Cerebellar cortex (tissue), 1 donor: ENCODE data around the gene OR4D11.
A peak's percentile ranks its signal among the peaks of the same experiment; 100 is the strongest.
"Not testable (repeated sequence)": the region's sequence is repeated elsewhere in the genome, so short reads cannot be mapped to it uniquely, and the experiment has no call there.

ENCODE experiments used
- DNase-seq: peaks from one replicate; pipeline ENCODE4 v3.0.0-alpha.2; 2015; ENCODE audit warnings: low spot score

Gene OR4D11

DNA sequence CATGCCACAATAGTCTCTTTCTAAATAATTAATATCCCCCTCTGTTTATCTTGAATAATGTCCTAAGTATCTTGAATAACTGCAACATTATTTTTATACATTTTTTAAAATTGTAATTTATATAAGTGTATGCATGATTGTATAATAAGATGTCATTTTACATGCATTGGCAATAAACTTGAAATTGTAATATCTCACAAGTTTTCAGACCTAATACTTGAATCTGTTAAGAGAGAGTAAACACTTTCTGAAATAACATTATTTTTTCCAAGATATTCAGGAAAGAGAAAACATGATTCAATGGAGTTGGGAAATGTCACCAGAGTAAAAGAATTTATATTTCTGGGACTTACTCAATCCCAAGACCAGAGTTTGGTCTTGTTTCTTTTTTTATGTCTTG is at the start of gene OR4D11:
TSS of gene OR4D11 (plus strand) at position 301 of the 400 bp plus-strand sequence. CDS start at position 301, 0 bp downstream.
- no peak for DNase-seq

DNA sequence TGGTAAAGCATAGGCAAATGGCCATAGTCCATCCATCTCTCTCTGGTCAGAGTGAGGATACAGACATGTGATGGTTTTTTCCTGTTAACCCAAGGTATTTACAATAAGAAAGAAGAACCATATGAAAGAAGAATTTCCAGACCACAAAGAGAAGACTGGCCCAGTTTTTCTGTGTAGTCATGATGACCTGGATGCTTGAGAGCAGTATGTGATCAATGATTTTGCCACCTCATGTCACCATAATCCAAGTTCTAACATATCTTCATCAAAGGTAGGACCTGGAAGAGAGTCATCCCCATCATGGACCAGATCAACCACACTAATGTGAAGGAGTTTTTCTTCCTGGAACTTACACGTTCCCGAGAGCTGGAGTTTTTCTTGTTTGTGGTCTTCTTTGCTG is 46.7 kb upstream of the OR4D11 start, which contains the start of gene OR4D6:
TSS of gene OR4D6 (plus strand) at position 301 of the 400 bp plus-strand sequence. CDS start at position 301, 0 bp downstream.
- no peak for DNase-seq

DNA sequence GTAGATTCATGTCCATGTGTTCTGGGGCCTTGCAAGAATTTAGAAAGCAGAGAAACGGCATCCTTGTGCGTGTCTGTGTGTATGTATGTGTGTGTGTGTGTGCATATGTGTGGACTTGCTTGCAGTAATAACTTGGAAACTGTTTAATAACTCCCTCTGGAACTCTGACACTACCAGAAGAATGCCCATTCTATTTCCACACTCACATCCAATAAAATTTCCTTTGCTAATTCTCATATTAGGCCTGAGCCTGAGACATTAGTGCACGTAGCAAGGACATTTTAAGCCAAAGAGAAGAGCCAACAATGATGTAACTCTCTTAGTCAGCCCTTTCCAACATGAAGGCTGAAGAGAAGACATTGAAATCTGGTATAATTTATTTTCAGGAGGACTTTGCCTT is 43.5 kb upstream of the OR4D11 start:
- DNase-seq, result no peak

DNA sequence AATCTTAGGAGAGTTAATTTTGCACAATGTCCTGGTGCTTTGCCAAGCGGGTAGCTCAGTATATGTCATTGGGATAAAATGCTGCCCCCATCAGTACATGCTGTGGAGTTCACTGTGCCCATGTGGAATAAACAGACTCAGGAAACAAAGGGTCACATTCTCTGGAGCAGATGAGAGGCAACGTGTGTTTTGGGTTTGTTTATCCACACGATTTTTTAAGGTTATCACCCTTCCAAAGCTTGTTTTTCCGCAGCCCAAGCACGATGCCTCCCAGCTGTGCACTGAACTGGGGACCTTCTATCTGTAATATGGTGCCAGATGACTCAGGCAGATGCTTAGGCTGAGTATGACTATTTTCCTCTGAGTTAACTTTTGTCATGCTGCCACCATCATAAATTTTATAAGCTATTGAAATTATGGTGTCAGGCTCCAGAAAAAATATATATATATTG is 40.2 kb upstream of the OR4D11 start:
- DNase-seq, result no peak

DNA sequence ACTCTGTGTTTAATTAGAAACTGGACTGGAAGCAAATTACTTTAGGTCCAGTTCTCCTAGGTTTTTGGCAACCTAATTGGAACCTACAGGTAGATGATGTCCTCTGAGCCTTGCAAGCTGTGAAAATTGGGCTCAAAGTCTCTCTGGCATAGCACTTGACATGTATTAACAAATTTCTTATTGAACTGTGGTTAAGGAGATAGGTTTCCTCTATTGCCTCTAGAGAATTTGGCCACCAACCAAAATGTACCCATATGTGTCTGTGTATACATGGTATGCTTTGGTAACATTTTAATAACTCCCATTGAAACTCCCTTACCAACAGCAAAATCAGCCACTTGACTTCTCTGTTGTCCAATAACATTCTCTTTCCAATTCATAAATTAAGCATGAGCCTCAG is 30.4 kb upstream of the OR4D11 start, which contains the start of gene OR4D10:
TSS of gene OR4D10 (plus strand) at position 301 of the 400 bp plus-strand sequence. CDS start 4,115 bp downstream, outside the sequence.
- no peak for DNase-seq

DNA sequence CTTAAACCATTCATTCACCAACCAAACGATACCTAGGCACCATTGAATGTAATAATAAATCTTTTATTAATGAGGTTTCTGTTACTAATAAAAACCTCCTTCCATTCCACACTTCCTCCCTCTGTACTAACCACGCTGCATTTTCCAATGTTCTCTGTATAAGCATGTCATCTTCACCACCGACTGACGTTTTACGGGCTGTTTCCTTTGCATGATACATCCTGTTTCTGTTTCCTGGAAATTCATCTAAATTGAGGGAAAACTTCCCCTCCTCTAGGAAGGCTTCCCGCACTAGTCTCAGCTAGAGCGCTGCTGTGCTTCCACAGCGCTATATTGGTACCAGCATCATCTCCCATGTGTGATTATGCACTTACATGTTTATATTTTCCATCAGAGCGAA is 28.2 kb upstream of the OR4D11 start:
- DNase-seq, result no peak

DNA sequence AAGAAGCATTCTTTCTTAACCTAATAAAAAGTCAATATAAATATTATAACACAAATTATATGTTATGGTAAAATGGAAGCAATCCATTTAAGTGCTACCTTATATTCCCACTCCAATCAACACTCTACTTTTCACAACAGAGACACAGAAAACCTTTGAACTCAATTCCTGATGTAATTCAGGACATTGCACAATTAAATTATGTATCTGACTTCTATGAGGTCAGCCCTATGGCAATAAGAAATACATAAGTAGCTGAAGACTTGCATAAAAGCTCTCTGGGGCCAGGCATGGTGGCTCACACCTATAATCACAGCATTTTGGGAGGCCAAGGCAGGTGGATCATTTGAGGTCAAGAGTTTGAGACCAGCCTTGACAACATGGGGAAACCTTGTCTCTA is 23.5 kb upstream of the OR4D11 start:
- DNase-seq, result no peak

DNA sequence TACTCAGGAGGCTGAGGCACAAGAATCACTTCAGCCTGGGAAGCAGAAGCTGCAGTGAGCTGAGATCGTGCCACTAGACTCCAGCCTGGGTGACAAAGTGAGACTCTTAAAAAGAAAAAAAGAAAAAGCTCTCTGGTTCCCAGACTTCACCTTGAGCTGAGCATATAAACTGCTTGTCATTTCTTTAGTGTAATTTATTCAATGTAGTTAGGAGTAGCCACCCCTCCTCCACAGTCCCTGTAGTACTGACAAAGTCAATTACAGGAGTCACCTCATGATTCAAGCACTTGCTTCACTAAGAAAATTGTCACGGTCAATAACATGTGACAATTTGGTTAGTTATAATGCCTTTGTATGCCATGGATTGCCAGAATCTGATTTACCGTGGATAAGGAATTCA is 23.0 kb upstream of the OR4D11 start:
- DNase-seq, result no peak

DNA sequence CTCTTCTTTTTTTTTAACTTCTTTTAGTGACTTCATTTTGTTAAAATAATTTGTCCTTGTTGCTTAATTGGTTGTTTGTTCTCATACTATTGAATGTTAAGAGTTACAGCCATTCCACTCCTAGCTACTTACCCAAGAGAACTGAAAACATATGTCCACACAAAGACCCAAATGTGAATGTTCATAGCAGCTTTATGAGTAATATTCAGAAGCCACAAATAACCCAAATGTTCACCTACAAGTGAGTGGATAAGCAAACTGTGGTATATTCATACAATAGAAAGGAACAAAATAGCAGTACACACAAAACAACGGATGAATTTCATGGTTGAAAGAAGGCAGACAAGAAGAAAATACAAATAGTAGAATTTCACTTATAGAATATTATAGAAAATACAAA is 1.4 kb upstream of the OR4D11 start:
- DNase-seq, result no peak

DNA sequence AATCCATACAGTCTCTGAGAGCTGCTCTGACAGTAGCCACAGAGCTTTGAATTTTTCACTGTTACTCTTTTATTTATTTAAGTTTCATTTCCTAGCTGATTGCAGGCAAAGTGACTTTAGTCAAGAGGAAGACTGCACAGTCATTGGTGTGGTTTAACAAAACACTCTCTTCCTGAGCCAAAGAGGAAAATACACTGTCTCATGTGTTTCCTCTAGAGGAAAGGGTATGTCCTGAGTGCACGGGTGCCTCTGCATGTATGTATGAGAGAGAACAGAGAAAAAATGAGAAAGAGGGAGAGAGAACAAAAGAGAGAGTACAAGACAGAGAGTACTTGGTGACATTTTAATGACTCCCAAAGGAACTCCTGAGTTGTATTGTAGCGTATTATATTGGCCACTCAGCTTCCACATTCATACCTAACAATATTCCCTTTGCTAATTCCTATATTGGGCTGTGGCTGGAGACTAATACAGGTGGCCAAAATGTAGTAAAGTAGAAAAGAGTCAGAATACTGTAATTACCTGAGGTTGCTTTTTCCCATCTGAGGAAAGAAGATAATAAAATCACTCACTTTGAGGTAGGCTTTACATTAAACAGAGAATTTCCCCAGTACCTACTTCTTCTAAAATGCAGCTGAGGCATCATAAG is 7.7 kb downstream of the OR4D11 start, which contains the start of gene OR4D9:
TSS of gene OR4D9 (plus strand) at position 599 of the 649 bp plus-strand sequence. CDS start 3,374 bp downstream, outside the sequence.
- no peak for DNase-seq

DNA sequence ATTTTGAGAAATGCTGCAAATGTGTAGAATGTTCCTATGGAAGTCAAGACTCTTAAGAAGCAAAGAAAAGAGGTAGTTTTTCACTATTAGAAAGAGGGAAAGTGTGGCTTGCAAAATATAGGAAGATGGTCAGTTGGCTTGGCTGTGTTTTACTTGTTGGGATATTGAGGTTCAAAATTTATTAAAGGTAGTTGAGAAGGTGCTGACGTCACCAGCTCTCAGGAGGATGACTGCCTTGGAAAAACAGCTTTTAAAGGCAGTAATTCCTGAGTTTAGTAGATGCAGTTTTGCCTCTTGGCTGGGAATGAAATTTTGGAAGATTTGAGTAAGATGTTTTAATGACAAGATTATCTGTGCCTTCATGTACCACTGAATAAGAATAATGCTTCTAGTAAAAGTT is 8.3 kb downstream of the OR4D11 start:
- no peak for DNase-seq

DNA sequence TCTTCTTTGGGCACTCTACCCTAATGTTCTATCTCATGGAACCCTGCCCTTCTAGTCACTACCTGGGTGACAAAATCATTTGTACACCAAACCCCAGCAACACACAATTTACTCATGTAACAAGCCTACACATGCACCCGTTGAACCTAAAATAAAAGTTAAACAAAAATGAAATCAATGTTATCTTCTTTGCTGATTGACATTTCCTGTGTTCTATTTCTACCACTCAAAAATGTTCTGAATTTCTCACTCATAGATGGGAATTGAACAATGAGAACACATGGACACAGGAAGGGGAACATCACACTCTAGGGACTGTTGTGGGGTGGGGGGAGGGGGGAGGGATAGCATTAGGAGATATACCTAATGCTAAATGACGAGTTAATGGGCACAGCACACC is 16.8 kb downstream of the OR4D11 start:
- not testable (repeated sequence) for DNase-seq

DNA sequence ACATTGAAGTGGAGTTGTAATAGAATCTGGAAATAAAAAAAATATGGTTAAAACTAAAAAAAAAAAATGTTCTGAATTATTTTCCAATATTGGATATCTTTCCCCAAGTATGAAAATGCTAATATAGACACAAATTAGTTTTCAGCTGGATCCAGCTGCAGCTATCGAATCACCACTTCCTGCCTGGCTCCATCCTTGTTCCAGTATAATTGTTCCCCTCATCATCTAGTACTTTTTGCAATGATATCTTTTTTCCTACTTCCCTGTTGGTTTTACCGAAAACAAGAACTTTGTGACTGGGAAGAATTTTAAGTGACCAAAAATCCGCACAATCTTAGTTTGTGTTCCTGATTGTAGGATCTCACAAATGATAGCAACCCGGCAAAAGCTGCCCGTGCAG is 17.4 kb downstream of the OR4D11 start:
- DNase-seq, result no peak

DNA sequence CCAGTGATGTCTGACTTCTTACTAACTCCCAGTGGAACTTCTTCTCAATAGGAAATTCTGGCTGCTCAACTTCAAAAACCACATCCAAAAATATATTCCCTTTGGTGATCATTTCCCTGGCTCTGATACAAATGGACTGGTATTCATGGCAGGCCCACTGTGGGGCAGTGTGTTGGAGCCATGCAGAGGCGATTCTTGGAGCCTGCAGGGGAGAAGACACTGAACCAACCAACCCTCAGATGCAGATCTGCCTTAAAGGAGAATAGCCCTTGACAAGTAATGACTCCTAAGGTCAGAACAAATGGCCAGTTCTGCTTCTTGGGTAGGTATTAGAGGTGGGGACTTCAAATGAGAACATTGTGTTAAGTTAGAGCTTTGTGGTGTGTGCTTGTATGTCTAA is 20.2 kb downstream of the OR4D11 start:
- DNase-seq, result no peak

DNA sequence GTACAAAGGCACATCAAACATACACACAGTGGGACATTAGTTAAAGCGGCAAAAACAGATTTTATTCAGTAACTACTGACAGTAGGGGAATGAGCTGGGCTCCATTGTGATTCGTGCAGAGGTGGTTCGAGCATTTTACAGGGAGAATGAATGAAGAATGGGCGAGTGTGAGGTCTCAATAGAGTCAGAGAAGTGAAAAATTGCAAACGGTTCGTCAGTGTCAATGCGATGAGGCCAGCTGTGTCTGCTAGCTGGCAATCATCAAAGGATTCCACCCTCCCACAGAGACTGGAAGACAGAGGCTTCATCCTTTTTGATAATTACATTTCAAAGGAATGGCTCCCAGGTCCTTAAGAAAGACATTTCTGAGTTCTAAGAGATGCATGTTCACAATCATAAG is 25.3 kb downstream of the OR4D11 start:
- no peak for DNase-seq

DNA sequence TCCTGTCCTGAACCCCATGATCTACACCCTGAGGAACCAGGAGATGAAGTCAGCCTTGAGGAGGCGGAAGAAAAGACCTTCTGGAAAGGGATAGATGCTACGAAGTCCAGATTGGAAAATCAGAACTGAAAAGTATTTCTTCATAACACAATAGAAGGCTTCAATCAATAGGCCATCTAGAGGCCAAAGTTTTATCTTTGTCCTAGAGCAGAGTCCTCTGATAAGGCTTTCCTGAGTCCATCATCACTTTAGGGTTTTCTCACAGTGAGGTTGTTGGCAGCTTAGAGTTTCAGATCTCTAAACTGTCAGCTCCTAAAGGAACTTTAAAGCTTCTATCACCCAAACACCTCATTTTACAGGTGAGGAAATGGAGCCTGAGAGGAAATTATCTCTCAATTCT is 29.2 kb downstream of the OR4D11 start:
- DNase-seq, result no peak

DNA sequence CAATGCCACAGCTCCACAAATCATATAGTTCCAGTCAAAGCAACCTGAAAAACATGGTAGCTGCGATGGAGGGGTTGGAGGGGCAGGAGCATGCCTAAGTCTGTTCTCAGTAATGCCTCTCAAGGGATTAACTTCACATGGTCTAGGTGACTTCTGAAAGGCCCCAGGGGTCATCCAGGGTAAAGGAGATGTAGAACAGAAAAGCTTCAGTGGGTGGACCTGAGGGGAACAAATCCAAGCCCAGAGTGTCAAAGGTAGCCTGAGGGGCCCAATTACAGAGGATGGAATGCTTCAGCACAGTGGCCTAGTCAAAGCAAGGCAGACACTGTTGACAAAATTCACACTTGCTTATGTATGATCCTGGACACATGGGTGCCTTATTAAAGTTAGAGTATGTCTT is 31.3 kb downstream of the OR4D11 start:
- DNase-seq, result no peak

DNA sequence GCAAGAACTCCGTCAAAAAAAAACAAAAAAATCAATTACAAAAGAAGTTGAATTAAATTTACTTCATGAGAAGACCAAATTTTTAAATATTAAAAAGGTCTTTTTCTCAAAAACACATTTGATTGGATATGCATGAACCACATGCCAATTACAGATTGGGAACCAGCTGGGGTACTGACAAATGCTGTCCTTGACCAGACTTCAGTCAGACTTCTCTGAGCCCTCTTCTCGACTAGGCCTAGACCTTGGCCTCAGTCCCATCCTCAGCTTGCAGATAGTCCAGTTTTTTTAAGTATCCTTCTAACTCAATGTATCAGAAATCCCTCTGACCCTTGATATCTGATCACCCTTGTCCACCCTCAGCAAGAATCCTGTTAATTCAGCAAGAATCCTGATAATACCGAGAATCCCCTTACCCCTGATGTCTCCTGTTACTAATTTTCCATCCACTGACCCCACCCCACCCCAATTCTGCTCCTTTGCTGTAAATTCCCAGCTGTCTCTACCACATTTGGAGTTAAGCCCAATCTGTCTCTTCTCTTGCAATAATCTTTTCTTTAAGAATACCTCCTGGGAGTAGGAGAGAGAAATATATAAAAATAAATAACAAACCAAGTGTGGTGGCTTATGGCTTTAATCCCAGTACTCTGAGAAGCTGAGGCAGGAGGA is 38.9 kb downstream of the OR4D11 start:
- no peak for DNase-seq

DNA sequence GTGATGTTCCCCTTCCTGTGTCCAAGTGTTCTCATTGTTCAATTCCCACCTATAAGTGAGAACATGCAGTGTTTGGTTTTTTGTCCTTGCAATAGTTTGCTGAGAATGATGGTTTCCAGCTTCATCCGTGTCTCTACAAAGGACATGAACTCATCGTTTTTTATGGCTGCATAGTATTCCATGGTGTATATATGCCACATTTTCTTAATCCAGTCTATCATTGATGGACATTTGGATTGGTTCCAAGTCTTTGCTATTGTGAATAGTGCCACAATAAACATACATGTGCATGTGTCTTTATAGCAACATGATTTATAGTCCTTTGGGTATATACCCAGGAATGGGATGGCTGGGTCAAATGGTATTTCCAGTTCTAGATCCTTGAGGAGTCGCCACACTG is 40.3 kb downstream of the OR4D11 start:
- DNase-seq, result not testable (repeated sequence)

DNA sequence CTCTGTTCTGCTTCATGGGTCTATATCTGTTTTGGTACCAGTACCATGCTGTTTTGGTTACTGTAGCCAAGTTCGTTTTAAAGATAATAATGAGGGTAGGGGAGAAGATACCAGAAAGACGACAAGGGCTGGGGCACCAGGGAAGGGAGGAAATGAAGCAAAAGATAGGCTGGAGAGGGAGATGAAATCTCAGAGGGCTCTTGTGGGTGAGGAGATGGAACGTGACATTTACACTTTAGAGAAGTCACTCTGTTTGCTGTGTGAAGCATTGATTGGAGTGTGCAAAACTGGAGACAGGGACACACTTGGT is 41.4 kb downstream of the OR4D11 start:
- DNase-seq, result no peak

DNA sequence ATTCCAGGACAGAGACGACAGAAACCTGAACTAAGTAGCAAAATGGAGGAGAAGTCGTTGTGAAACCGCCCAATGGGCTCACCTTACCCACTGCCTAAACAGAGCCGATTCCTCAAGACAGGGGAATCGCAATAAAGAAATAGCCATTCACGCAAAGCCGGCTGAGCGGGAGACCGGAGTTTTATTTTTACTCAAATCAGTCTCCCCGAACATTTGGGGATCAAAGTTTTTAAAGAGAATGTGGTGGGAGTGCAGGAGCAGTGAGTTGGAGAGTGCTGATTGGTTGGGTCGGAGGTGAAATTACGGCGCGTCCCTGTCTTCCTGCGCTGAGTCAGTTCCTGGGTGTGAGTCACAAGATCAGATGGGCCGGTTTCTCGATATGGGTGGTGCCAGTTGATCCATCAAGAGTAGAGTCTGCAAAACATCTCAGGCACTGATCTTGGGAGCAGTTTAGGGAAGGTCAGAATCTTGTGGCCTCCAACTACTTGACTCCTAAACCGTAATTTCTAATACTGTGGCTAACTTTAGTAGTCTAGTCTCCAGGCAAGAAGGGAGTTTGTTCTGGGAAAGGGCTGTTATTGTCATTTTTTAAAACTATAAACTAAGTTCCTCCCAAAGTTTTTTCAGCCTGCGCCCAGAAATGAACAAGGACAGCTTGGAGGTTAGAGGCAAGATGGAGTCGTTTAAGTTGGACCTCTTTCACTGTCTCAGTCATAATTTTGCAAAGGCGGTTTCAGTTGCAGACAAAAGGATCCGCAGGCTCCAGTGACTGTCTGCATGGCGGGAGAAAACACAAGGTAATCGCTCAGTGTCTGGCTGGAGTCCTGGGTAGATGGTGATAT is 42.0 kb downstream of the OR4D11 start:
- peak; percentile 71 for DNase-seq

DNA sequence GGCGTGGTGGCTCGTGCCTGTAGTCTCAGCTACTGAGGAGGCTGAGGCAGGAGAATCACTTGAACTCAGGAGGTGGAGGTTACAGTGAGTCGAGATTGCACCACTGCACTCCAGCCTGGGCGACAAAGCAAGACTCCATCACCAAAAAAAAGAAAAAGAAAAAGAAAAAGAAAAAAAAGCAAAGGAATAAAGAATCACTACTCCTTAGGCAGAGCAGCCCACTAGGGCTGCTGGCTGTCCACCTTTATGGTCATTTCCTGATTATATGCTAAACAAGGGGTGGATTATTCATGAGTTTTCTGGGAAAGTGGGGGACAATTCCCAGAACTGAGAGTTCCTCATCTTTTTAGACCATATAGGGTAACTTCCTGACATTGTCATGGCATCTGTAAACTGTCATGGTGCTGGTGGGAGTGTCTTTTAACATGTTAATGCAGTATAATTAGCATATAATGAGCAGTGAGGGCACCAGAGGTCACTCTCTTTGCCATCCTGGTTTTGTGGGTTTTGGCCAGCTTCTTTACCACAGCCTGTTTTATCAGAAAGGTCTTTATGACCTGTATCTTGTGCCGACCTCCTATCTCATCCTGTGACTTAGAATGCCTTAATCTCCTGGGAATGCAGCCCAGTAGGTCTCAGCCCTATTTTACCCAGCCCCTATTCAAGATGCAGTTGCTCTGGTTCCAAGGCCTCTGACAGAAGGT is 44.4 kb downstream of the OR4D11 start:
- not testable (repeated sequence) for DNase-seq
